H1 (cell line): ENCODE data around the gene TP73. TPM values are rescaled to one million over a fixed set of nuclear protein-coding genes. Genes with fewer than 3 reads are reported as not detected.

ENCODE experiments used
- CTCF ChIA-PET: fragments of 300-600 bp; sonication (Branson Sonifier 250); formaldehyde crosslinking; loops from one replicate; lab custom pipeline; 2021; ENCODE audit not compliant: partially characterized antibody; lab: Charles Lee
- POLR2A ChIA-PET: fragments of 300-600 bp; sonication (Branson Sonifier 250); formaldehyde crosslinking; loops from one replicate; lab custom pipeline; 2021; ENCODE audit warnings: inconsistent platforms; ENCODE audit not compliant: partially characterized antibody; lab: Charles Lee
- DNase-seq, 2 experiments: peaks; one replicate each; pipeline versions ENCODE4 v3.0.0 to v3.0.0-alpha.2; 2010 to 2022; ENCODE audit warnings: low spot score in 2 of 2, low read depth in 1 of 2, mixed read lengths in 1 of 2
- FAIRE-seq: peaks from 2 replicates; lab custom pipeline; 2011; peaks lifted over from hg19 to GRCh38; lab: Jason Lieb, UNC
- H2AFZ ChIP-seq: 2 replicates; pipeline ENCODE4 v1.8.1; 2012; ENCODE audit warnings: low read length, inconsistent platforms
- H2AK5ac ChIP-seq: 2 replicates; pipeline ENCODE4 v1.6.1; 2013; ENCODE audit warnings: low read depth, low read length
- H2BK120ac ChIP-seq: replicated peaks from 2 replicates; pipeline ENCODE3; 2013; ENCODE audit warnings: low read depth, low read length, inconsistent platforms
- H2BK12ac ChIP-seq: 2 replicates; pipeline ENCODE4 v1.6.1; 2013; ENCODE audit warnings: low read depth, low read length
- H2BK15ac ChIP-seq: 2 replicates; pipeline ENCODE4 v1.6.1; 2013; ENCODE audit warnings: low read length
- H2BK20ac ChIP-seq: 2 replicates; pipeline ENCODE4 v1.6.1; 2013; ENCODE audit warnings: low read length
- H2BK5ac ChIP-seq: 2 replicates; pipeline ENCODE4 v1.6.1; 2013; ENCODE audit warnings: low read depth, low read length
- H3K14ac ChIP-seq: 2 replicates; pipeline ENCODE4 v1.6.1; 2013; ENCODE audit warnings: inconsistent platforms; ENCODE audit not compliant: insufficient read length
- H3K18ac ChIP-seq: 2 replicates; pipeline ENCODE4 v1.6.1; 2013; ENCODE audit warnings: low read length; ENCODE audit errors: extremely low read depth
- H3K23ac ChIP-seq: 2 replicates; pipeline ENCODE4 v1.6.1; 2013; ENCODE audit warnings: inconsistent platforms; ENCODE audit not compliant: insufficient read length
- H3K23me2 ChIP-seq: 2 replicates; pipeline ENCODE4 v1.6.1; 2013; ENCODE audit warnings: low read depth, low read length
- H3K27ac ChIP-seq: 2 replicates; pipeline ENCODE4 v1.6.1; 2011; ENCODE audit warnings: low read depth, low read length, inconsistent platforms
- H3K27me3 ChIP-seq, 4 experiments: replicated peaks in 1 of 4; 1 replicate in 1 of 4; 2 replicates in 3 of 4; pipeline versions ENCODE4 v1.6.1 to v1.8.1; 2011 to 2013; ENCODE audit warnings: low read length in 3 of 4, mild to moderate bottlenecking in 3 of 4, inconsistent platforms in 2 of 4, mixed read lengths in 2 of 4, moderate library complexity in 1 of 4; ENCODE audit not compliant: control insufficient read depth in 3 of 4, insufficient read depth in 3 of 4; ENCODE audit errors: extremely low read depth in 1 of 4
- H3K36me3 ChIP-seq, 4 experiments: 2 replicates each; pipeline versions ENCODE4 v1.6.1 to v1.8.1; 2011 to 2013; ENCODE audit warnings: mild to moderate bottlenecking in 4 of 4, low read length in 3 of 4, moderate library complexity in 2 of 4, control low read depth in 1 of 4, inconsistent platforms in 1 of 4; ENCODE audit not compliant: insufficient read depth in 4 of 4, control insufficient read depth in 2 of 4
- H3K4ac ChIP-seq: replicated peaks from 2 replicates; pipeline ENCODE3; 2013; ENCODE audit warnings: low read length, low read depth, mixed read lengths, inconsistent platforms; ENCODE audit not compliant: insufficient read length
- H3K4me1 ChIP-seq, 4 experiments: replicated peaks in 1 of 4; 1 replicate in 1 of 4; 2 replicates in 3 of 4; pipeline versions ENCODE4 v1.6.1 to v1.8.1; 2011 to 2013; ENCODE audit warnings: low read length in 3 of 4, inconsistent platforms in 2 of 4, mixed read lengths in 1 of 4; ENCODE audit not compliant: insufficient read depth in 4 of 4, control insufficient read depth in 3 of 4
- H3K4me2 ChIP-seq, 2 experiments: 2 replicates each; pipeline versions ENCODE4 v1.6.1 to v1.8.1; 2011 to 2013; ENCODE audit warnings: low read depth in 2 of 2, low read length in 2 of 2, control low read depth in 1 of 2, inconsistent platforms in 1 of 2, mild to moderate bottlenecking in 1 of 2; ENCODE audit not compliant: insufficient read depth in 1 of 2
- H3K4me3 ChIP-seq, 4 experiments: fragments of 200-600, 300-600 bp in 1 of 4; sonication (generic), shearing (Covaris generic), sonication (Bioruptor Twin) in 1 of 4; 2 replicates each; pipeline versions ENCODE4 v1.5.1 to v1.8.1; 2011 to 2016; ENCODE audit warnings: low read length in 4 of 4, low read depth in 3 of 4, control low read depth in 2 of 4, inconsistent platforms in 2 of 4, mild to moderate bottlenecking in 2 of 4, mixed read lengths in 1 of 4, moderate library complexity in 1 of 4; ENCODE audit not compliant: insufficient read depth in 2 of 4; ENCODE audit errors: extremely low read depth in 1 of 4
- H3K56ac ChIP-seq: replicated peaks from 2 replicates; pipeline ENCODE3; 2013; ENCODE audit warnings: low read depth, mild to moderate bottlenecking, mixed read lengths, low read length, inconsistent platforms; ENCODE audit not compliant: insufficient read length
- H3K79me1 ChIP-seq: 2 replicates; pipeline ENCODE4 v1.6.1; 2013; ENCODE audit warnings: low read depth, low read length, control low read depth
- H3K79me2 ChIP-seq, 2 experiments: 2 replicates each; pipeline versions ENCODE4 v1.6.1 to v1.8.1; 2012 to 2013; ENCODE audit warnings: low read length in 2 of 2, mild to moderate bottlenecking in 2 of 2, inconsistent platforms in 1 of 2; ENCODE audit not compliant: insufficient read depth in 2 of 2, control insufficient read depth in 1 of 2
- H3K9ac ChIP-seq, 4 experiments: replicated peaks in 1 of 4; 1 replicate in 1 of 4; 2 replicates in 3 of 4; pipeline versions ENCODE4 v1.6.1 to v1.8.1; 2011 to 2013; ENCODE audit warnings: low read depth in 3 of 4, low read length in 3 of 4, control low read depth in 2 of 4, mild to moderate bottlenecking in 2 of 4, moderate library complexity in 2 of 4, inconsistent platforms in 1 of 4; ENCODE audit errors: extremely low read depth in 1 of 4
- H3K9me3 ChIP-seq, 2 experiments: 2 replicates each; pipeline versions ENCODE4 v1.6.1 to v1.8.1; 2012 to 2013; ENCODE audit warnings: mild to moderate bottlenecking in 2 of 2, moderate library complexity in 2 of 2, control low read depth in 1 of 2, inconsistent platforms in 1 of 2, low read depth in 1 of 2, low read length in 1 of 2, mixed read lengths in 1 of 2; ENCODE audit not compliant: insufficient read depth in 2 of 2
- H4K20me1 ChIP-seq, 2 experiments: replicated peaks in 1 of 2; 2 replicates each; pipeline versions ENCODE3 to v1.8.1; 2011 to 2013; ENCODE audit warnings: inconsistent platforms in 2 of 2, low read length in 2 of 2, mild to moderate bottlenecking in 1 of 2; ENCODE audit not compliant: insufficient read depth in 2 of 2, control insufficient read depth in 1 of 2
- H4K5ac ChIP-seq: 2 replicates; pipeline ENCODE4 v1.6.1; 2013; ENCODE audit warnings: low read length, low read depth, mixed read lengths, inconsistent platforms; ENCODE audit not compliant: insufficient read length
- H4K8ac ChIP-seq: 2 replicates; pipeline ENCODE4 v1.8.0; 2013; ENCODE audit warnings: mild to moderate bottlenecking, moderate library complexity, low read length, inconsistent platforms; ENCODE audit not compliant: insufficient read depth; ENCODE audit errors: extremely low read depth
- H4K91ac ChIP-seq: replicated peaks from 2 replicates; pipeline ENCODE3; 2013; ENCODE audit warnings: low read length, mixed read lengths, inconsistent platforms; ENCODE audit not compliant: insufficient read length
- GTF2F1 ChIP-seq: IDR thresholded peaks from 2 replicates; pipeline ENCODE4 v1.6.1; 2012; ENCODE audit warnings: low read depth, low read length, improper control_type of control experiment, borderline replicate concordance
- NANOG ChIP-seq: IDR thresholded peaks from 2 replicates; pipeline ENCODE4 v1.6.1; 2011; ENCODE audit warnings: low read length, low read depth, mild to moderate bottlenecking, inconsistent platforms; ENCODE audit not compliant: insufficient read depth, poor library complexity, severe bottlenecking
- POU5F1 ChIP-seq: IDR thresholded peaks from 2 replicates; pipeline ENCODE4 v1.6.1; 2011; ENCODE audit warnings: low read depth, mild to moderate bottlenecking, low read length, moderate library complexity
- RAD21 ChIP-seq, 2 experiments: IDR thresholded peaks in 1 of 2; conservative IDR thresholded peaks in 1 of 2; 2 replicates each; pipeline ENCODE4 v1.6.1; 2011; ENCODE audit warnings: low read depth in 2 of 2, low read length in 2 of 2, improper control_type of control experiment in 1 of 2, inconsistent platforms in 1 of 2, mild to moderate bottlenecking in 1 of 2, moderate library complexity in 1 of 2
- TEAD4 ChIP-seq: IDR thresholded peaks from 2 replicates; pipeline ENCODE4 v1.6.1; 2012; ENCODE audit warnings: low read depth, low read length, inconsistent platforms, mixed read lengths
- WGBS, 2 experiments: shearing (Covaris generic) in 1 of 2; methylation state at CpG; one replicate each; pipeline versions ENCODE4 v1.1.6 to v1.1.7; 2013 to 2015; ENCODE audit warnings: low lambda C conversion rate in 2 of 2, mixed read lengths in 2 of 2, inconsistent platforms in 1 of 2, low coverage in 1 of 2, missing lambda C conversion rate in 1 of 2; ENCODE audit not compliant: insufficient replicate concordance in 2 of 2, insufficient coverage in 1 of 2, insufficient read length in 1 of 2; ENCODE audit errors: extremely low coverage in 1 of 2, missing lambda C conversion rate in 1 of 2; 5-methylcytosine and 5-hydroxymethylcytosine counted together
- polyA plus RNA-seq, 7 experiments: library from polyadenylated mRNA; depleted of rRNA in 3 of 7; stranded (reverse) in 5 of 7; unstranded in 2 of 7; fragments of >200 nt in 5 of 7; fragments of 200-250 nt in 2 of 7; gene quantifications; 1 replicate in 5 of 7; 2 replicates in 1 of 7; 4 replicates in 1 of 7; pipeline versions ENCODE4 v1.2.1 to v1.2.3, GENCODE V29; 2011 to 2013; ENCODE audit warnings: missing spikeins in 2 of 7, mixed read lengths in 2 of 7
- total RNA-seq: library from RNA; stranded (reverse); fragmentation: NEBNext Ultra II Directional; extraction: Animal tissue kit (Norgen Biotek cat#: 25700); gene quantifications from 2 replicates; pipeline ENCODE4 v1.2.1, GENCODE V29; 2021

TP73 gene
- total and polyA plus RNA-seq, 2 of the 8 experiments (the other 6 are each of a cell fraction or from before 2014, with no cell fraction given): 2.6 to 3.1 TPM

DNA sequence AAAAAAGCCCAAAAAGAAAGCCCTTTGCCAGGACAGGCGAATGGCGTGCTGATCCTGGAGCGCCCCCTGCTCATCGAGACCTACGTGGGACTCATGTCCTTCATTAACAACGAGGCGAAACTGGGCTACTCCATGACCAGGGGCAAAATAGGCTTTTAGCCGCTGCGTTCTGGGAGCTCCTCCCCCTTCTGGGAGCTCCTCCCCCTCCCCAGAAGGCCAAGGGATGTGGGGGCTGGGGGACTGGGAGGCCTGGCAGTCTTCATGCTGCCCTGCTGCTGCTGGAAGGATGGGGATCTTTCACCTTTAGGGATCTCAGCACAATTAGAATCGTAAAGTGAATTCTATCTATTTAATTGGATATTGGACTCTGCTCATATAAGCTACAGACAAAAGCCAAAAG is 23.9 kb upstream of the TP73 start:
- H3K4me2 ChIP-seq: no peak overlapping the region
- H4K20me1 ChIP-seq: peaks cover 7% of the 10 kb centered on the region in 2 experiments
- no peak overlapping the region for H2AK5ac ChIP-seq
- H2AFZ ChIP-seq: no peak overlapping the region
- ChIA-PET CTCF (interaction anchor here (0.8 to 4.8 kb wide), 12 partner anchors 8 to 175 kb away, joined by 3 to 22 read pairs (median 5); no protein-coding TSS in a partner anchor), POLR2A (no interaction called here)
- no peak overlapping the region for H3K4me3 ChIP-seq
- no peak overlapping the region for H3K27ac ChIP-seq
- no peak overlapping the region for H3K4ac ChIP-seq
- 86% methylated on average over 7 of the region's 10 CpGs; no CpG with 5 or more reads in 1 of the 2 experiments for WGBS, 2 experiments
- no peak for FAIRE-seq
- no peaks in the 10 kb centered on the region for H3K27me3 ChIP-seq
- H3K14ac ChIP-seq: no peak overlapping the region
- H3K23me2 ChIP-seq: peaks cover 11% of the 10 kb centered on the region
- peaks cover 0 to 21% (median 4%) of the 10 kb centered on the region in 4 experiments; a peak in 6 of 7 replicates for H3K4me1 ChIP-seq
- no peak overlapping the region for H2BK120ac ChIP-seq
- DNase-seq: no peak
- H2BK15ac ChIP-seq: no peak overlapping the region
- no peak overlapping the region for H2BK20ac ChIP-seq
- H3K9me3 ChIP-seq: no peaks in the 10 kb centered on the region
- no peak overlapping the region; the same call in 1 of the 2 replicates for H4K8ac ChIP-seq
- no peak overlapping the region for H2BK5ac ChIP-seq
- no peak overlapping the region for H3K18ac ChIP-seq
- H3K79me1 ChIP-seq: no peaks in the 10 kb centered on the region
- H3K56ac ChIP-seq: no peak overlapping the region
- TF ChIP-seq NANOG: no peak
- no peak for TF ChIP-seq TEAD4
- 0 out of 4 replicates have a peak, but pooled peaks of 1 of the 2 experiments have one; percentile 2 for TF ChIP-seq RAD21 (IDR thresholded peaks at IDR 0.05 in 1 of 2, conservative IDR thresholded peaks at IDR 0.05 in 1 of 2; ENCODE audit: low read depth in 2 of 2, low read length in 2 of 2)
- TF ChIP-seq GTF2F1: no peak
- TF ChIP-seq POU5F1: no peak
- TF ChIP-seq, all 59 proteins: peak for 1
- no peak overlapping the region for H3K9ac ChIP-seq
- H4K5ac ChIP-seq: no peak overlapping the region
- H4K91ac ChIP-seq: no peak overlapping the region
- no peak overlapping the region for H3K23ac ChIP-seq
- no peaks in the 10 kb centered on the region; a peak in 1 of 4 replicates for H3K79me2 ChIP-seq
- H2BK12ac ChIP-seq: no peak overlapping the region
- H3K36me3 ChIP-seq: peaks cover 0 to 33% (median 8%) of the 10 kb centered on the region in 4 experiments; a peak in 6 of 8 replicates
